ENCODE data around the gene IL11RA. TPM values are rescaled to one million over a fixed set of nuclear protein-coding genes. Genes with fewer than 3 reads are reported as not detected.

Gene IL11RA
- total and polyA plus RNA-seq, 9 of the 15 experiments (the other 6 are each of a cell fraction or from before 2014, with no cell fraction given): 0.11 to 5.8 (median 2.8) TPM

- TF ChIP-seq TBP (optimal IDR thresholded peaks at IDR 0.05; ENCODE audit: low read depth, low read length) (peak; percentile 46), ESRRA (IDR thresholded peaks at IDR 0.05; ENCODE audit: borderline replicate concordance, low read depth) (no peak), ZEB2 (IDR thresholded peaks at IDR 0.05) (no peak), MGA (IDR thresholded peaks at IDR 0.05) (0 out of 2 replicates have a peak, but pooled peaks have one; percentile 27), ZNF324 (CRISPR knock-in tag; IDR thresholded peaks at IDR 0.05) (no peak), KDM1A (IDR thresholded peaks at IDR 0.05) (peak; percentile 15 to 29; a peak in 1 of 4 replicates), PHF20 (IDR thresholded peaks at IDR 0.05; ENCODE audit: partially characterized antibody) (peak; percentile 33), CBX8 (IDR thresholded peaks at IDR 0.05; ENCODE audit: borderline replicate concordance, extremely low read depth, low read depth, low read length, poor library complexity, severe bottlenecking) (no peak), TAF7 (tag; IDR thresholded peaks at IDR 0.05) (peak; percentile 76), CSDE1 (IDR thresholded peaks at IDR 0.05) (peak in 1 of 2 experiments; percentile 40; a peak in 1 of 4 replicates), SMARCA4 (IDR thresholded peaks at IDR 0.05) (peak; percentile 52; the same call in 1 of the 2 replicates), JUND (IDR thresholded peaks at IDR 0.05; ENCODE audit: borderline replicate concordance, low read depth, low read length) (peak; percentile 77), JUND (tag; IDR thresholded peaks at IDR 0.05; ENCODE audit: borderline replicate concordance, low read depth, low read length) (peak; percentile 31; the same call in 1 of the 3 replicates), HDAC2 (IDR thresholded peaks at IDR 0.05) (0 out of 2 replicates have a peak, but pooled peaks have one; percentile 30), ADNP (tag; IDR thresholded peaks at IDR 0.05) (no peak)
Observed at GRCh38 chr9:34665381-34666250, 13.6 kb downstream of the IL11RA start (continued).
